DMS114 treated with DMSO at 0.1 percent for 48 hours (cell line): ENCODE measurements around the gene CYREN.
"Not testable (repeated sequence)": the region's sequence is repeated elsewhere in the genome, so short reads cannot be mapped to it uniquely, and the experiment has no call there.

Source experiments
- DNase-seq: peaks from one replicate; lab custom pipeline; 2025; ENCODE audit not compliant: unreplicated experiment; lab: John Stamatoyannopoulos, UW

CYREN gene

GRCh38 chr7:135170274-135170997, at the start of gene CYREN:
TSS of gene CYREN (minus strand) at chr7:135170707. CDS start at chr7:135168922, 1,785 bp downstream.
- peak; percentile 81 for DNase-seq

GRCh38 chr7:135217645-135218509, 47.4 kb upstream of the CYREN start:
- no peak for DNase-seq

GRCh38 chr7:135215698-135216097, 45.2 kb upstream of the CYREN start:
- DNase-seq: no peak

- DNase-seq: no peak
Observed at GRCh38 chr7:135215180-135215579, 44.7 kb upstream of the CYREN start.

GRCh38 chr7:135213831-135214230, 43.3 kb upstream of the CYREN start:
- no peak for DNase-seq

- not testable (repeated sequence) for DNase-seq
Observed at GRCh38 chr7:135211946-135212685, 41.6 kb upstream of the CYREN start.

GRCh38 chr7:135211179-135211945, 40.9 kb upstream of the CYREN start, which contains the start of gene WDR91:
TSS of gene WDR91 (minus strand) at chr7:135211526. CDS start at chr7:135211502, 24 bp downstream.
- peak; percentile 78 for DNase-seq

GRCh38 chr7:135210888-135211178, 40.3 kb upstream of the CYREN start:
- DNase-seq: no peak

- no peak for DNase-seq
Observed at GRCh38 chr7:135209225-135209834, 38.8 kb upstream of the CYREN start.

GRCh38 chr7:135208102-135208793, 37.7 kb upstream of the CYREN start:
- DNase-seq: no peak

GRCh38 chr7:135207406-135208101, 37.0 kb upstream of the CYREN start:
- no peak for DNase-seq

- DNase-seq: no peak
Observed at GRCh38 chr7:135206941-135207391, 36.5 kb upstream of the CYREN start.

GRCh38 chr7:135205850-135206249, 35.3 kb upstream of the CYREN start:
- no peak for DNase-seq

GRCh38 chr7:135204876-135205275, 34.4 kb upstream of the CYREN start:
- no peak for DNase-seq

- DNase-seq: no peak
Observed at GRCh38 chr7:135204341-135204749, 33.8 kb upstream of the CYREN start.

- no peak for DNase-seq
Observed at GRCh38 chr7:135201350-135201749, 30.8 kb upstream of the CYREN start.

- no peak for DNase-seq
Observed at GRCh38 chr7:135200821-135201331, 30.4 kb upstream of the CYREN start.

GRCh38 chr7:135199439-135199838, 28.9 kb upstream of the CYREN start:
- no peak for DNase-seq
